ENCODE measurements around the gene KCNH4. TPM values are rescaled to one million over a fixed set of nuclear protein-coding genes. Genes with fewer than 3 reads are reported as not detected.

KCNH4 gene
- total RNA-seq, result 0.03 TPM in 1 of 2 replicates, not detected in the other

GRCh38 chr17:42180922-42181850 lies at the start of gene KCNH4:
Gene KCNH4, minus strand, starts transcription at chr17:42181142. Its CDS starts 197 bp downstream, at chr17:42180945.

GRCh38 chr17:42193969-42194899 lies 13.3 kb upstream of the KCNH4 start, which contains the start of gene GHDC:
Gene GHDC, minus strand, starts transcription at chr17:42194494. Its CDS starts 913 bp downstream, at chr17:42193581.

GRCh38 chr17:42184713-42185620 lies 4.0 kb upstream of the KCNH4 start, which contains the start of gene HCRT:
Gene HCRT, minus strand, starts transcription at chr17:42185452. Its CDS starts 87 bp downstream, at chr17:42185365.

GRCh38 chr17:42122371-42123303 lies 58.3 kb downstream of the KCNH4 start, which contains the start of gene HSPB9:
Gene HSPB9, plus strand, starts transcription at chr17:42122804. Its CDS starts 47 bp downstream, at chr17:42122851.

GRCh38 chr17:42120770-42121769 lies 59.9 kb downstream of the KCNH4 start, which contains the start of gene KAT2A:
Gene KAT2A, minus strand, starts transcription at chr17:42121367. Its CDS starts 63 bp downstream, at chr17:42121304.

GRCh38 chr17:42112552-42113176 lies 68.3 kb downstream of the KCNH4 start, which contains the start of gene DHX58:
Gene DHX58, minus strand, starts transcription at chr17:42112714. Its CDS starts 822 bp downstream, at chr17:42111892.

Other genes with a start within 250 kb of the KCNH4 start
- gene CNP, start 214.3 kb downstream of the KCNH4 start, total RNA-seq, result 51.7 and 87.2 TPM in 2 replicates
- 45.6 and 48.4 TPM in 2 replicates for gene DNAJC7, start 163.7 kb downstream of the KCNH4 start, total RNA-seq
- 41.7 and 42.9 TPM in 2 replicates for gene NKIRAS2, start 161.1 kb downstream of the KCNH4 start, total RNA-seq
- gene C17orf113, start 130.5 kb downstream of the KCNH4 start, total RNA-seq, result 0.13 and 0.33 TPM in 2 replicates
- gene ZNF385C, start 82.7 kb downstream of the KCNH4 start, total RNA-seq, result 0.03 TPM in 1 of 2 replicates, not detected in the other
- 9.5 and 11.3 TPM in 2 replicates for gene DHX58, start 68.4 kb downstream of the KCNH4 start, total RNA-seq
- gene KAT2A, start 59.8 kb downstream of the KCNH4 start, total RNA-seq, result 9.9 and 19.7 TPM in 2 replicates
- gene HSPB9, start 58.3 kb downstream of the KCNH4 start, total RNA-seq, result 0.07 TPM in 2 replicates
- gene RAB5C, start 26.2 kb downstream of the KCNH4 start, total RNA-seq, result 86.7 and 98.2 TPM in 2 replicates
- gene HCRT, start 4.3 kb upstream of the KCNH4 start, total RNA-seq, result not detected in 2 replicates
- gene GHDC, start 13.4 kb upstream of the KCNH4 start, total RNA-seq, result 18.8 and 21.1 TPM in 2 replicates
- gene STAT5B, start 95.2 kb upstream of the KCNH4 start, total RNA-seq, result 30.2 and 33.4 TPM in 2 replicates
- 19.2 and 20.1 TPM in 2 replicates for gene STAT5A, start 107.4 kb upstream of the KCNH4 start, total RNA-seq
- gene STAT3, start 207.3 kb upstream of the KCNH4 start, total RNA-seq, result 162 and 175 TPM in 2 replicates
- 538 and 866 TPM in 2 replicates for gene CAVIN1, start 242.1 kb upstream of the KCNH4 start, total RNA-seq

Measured in smooth muscle cell of the pulmonary artery (primary cell).